Stimulated activated CD4-positive, alpha-beta T cell treated with anti-CD3 and anti-CD28 coated beads, Interleukin-12 subunit alpha, Interleukin-12 subunit beta, amount 100 ng/mL, for 24 hours (primary cell): ENCODE measurements around the gene PTPRT.

Source experiments
- DNase-seq, 2 experiments: peaks; one replicate each; pipeline ENCODE4 v3.0.0-alpha.2; 2020; ENCODE audit warnings: low read depth in 2 of 2

Gene PTPRT

DNA sequence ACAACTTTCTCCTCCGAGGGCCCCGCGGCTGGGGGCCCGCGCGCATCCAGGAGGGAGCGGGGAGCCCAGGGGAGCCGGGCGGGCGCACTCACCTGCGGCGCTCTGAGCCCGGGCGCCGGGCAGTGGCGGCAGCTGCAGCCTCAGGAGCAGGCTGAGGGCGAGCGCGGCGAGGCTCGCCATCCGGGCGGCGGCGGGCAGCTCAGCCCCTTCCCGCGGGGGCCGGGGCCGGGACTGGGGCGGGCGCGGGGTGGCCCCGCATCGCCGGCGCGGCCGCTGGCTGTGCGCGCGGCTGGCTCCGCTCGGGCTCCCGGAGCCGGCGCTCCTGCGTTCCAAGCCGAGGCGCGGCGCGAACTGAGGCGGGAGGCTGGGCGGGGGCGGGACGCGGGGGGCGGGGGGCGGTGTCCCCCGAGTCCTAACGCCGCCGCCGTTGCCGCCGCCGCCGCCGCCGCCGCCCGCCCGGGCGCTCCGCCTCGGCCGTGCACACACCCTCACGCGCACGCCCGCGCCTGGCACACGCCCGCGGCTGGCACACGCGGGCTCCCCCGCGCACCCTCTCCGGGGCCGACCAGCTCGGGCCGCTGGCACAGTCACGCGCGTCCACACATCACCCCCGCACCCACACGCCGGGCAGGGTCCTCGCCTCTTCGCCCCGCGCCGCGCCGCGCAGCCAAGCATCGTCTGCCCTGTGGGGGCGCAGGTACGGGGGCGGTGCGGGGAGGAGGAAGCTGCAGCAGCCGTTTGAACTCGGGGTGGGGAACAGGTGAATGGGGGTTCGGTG, at the start of gene PTPRT:
Gene PTPRT (minus strand): TSS at position 353 of the 778 bp plus-strand sequence. CDS start 173 bp downstream, at position 180.
- DNase-seq = no peak

GRCh38 chr20:43238833-43239232, 49.1 kb upstream of the PTPRT start:
- DNase-seq = no peak

DNA sequence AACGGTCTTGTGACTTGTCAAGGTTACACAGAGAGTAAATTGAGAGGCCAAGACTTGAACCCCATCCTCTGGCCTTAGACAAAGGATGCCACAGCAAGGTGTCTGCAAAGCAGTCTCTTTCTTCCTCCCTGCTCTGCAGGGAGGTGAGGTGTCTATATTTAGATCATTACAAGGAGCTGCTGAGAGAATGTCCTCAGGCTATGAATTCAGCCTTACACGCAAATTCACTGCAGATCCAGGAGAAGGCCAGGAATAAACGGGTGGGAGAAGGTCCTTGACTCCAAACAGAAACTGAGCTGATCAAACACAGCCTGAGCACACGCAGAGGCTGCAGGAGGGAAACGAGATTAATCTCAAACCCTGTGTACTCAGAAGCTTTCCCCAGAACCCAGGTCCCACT, 48.6 kb upstream of the PTPRT start:
- no peak for DNase-seq

DNA sequence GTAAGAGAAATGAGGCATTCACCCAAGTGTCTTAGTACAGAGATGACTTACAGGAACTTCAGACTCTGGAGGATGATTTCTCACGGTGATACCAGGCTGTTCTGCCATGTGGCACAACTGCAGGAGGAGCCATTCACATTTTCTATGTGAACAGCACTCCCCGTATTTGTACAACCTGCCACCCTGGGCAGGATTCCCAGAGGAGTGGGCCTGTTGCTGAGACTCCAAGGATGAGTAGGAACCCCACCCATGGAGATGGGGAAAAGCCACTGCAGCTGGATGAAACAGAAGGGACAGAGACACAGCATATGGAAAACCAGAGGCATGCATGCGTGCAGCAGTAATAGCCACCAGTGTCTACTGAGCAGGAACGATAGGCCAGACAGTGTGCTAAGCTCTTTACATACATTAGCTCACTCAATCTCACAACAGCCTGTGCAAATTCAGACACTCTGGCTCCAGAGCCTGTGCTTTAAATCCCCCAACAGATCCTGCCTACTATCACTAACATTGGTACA, 48.0 kb upstream of the PTPRT start:
- DNase-seq = no peak

DNA sequence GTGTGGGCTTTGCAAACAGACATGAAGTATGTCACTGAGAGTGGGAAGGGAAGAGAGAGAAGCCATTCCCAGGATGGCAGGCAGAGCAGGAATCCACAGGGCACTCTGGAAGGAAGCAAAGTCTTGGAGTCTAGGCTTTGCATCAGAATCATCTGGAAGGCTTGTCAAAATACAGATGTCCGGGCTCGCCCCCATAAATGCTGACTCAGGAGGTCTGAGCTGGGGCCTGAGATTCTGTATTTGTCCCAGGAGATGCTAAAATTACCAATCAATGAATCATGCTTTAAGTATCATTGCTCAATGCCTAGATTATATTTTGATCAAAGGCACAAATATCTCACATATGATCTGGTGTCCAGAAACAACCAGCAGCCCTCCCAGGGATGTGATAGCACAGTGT, 46.3 kb upstream of the PTPRT start:
- no peak for DNase-seq

GRCh38 chr20:43231829-43232228, 42.1 kb upstream of the PTPRT start:
- no peak for DNase-seq

DNA sequence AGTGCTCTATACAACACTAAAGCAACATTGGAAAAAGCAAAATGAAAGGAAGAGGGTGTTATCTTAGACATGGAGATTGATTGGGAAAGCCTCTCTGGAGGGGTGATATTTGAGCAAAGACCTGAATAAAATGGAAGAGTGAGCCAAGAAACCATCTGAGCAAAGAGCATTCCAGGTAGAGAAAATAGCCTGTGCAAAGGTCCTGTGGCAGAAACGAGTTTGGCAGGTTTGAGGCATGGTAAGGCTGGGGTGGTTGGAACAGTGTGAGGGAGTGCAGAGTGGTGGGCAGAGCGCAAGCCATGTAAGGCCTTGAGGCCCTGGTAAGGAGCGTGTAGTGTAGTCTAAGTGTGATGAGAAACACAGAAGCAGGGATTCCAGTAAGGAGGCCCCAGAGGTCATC, 40.0 kb upstream of the PTPRT start:
- DNase-seq = no peak

DNA sequence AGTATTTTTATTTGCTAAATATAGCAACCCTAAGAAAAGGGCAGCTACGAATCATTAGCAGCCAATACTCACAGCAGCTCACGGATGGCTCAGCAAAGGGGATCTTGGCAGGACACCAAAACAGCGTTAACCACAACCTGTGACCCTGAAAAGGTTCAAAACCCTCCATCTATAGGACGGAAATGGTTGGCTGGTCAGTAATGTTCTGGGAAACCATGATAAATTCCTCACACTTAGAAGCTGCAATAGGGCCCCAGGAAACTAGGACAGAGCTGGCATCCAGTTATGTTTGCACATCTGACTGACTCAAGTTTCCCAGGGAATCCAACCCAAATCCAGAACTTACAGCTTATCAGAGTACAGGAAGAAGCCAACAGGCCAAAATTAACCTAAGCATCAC, 30.9 kb upstream of the PTPRT start:
- no peak for DNase-seq

DNA sequence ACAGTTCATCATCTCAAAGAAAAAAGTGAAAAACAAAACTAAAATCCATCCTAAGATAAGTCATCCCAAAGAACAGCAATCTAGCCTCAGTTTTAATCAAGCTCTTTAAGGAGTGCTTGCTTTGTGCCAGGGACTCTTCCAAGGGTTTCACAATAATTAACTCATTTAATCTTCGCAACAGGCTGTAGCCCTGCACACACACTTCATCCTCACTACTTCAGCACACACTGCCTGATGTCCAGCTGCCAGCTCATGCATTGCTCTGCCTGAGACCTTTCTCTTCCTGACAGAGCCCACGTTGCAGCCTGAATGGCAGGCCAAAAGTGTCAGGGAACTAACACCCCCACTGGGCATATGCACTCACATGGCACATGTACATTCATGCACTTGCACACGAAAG, 21.2 kb upstream of the PTPRT start:
- no peak for DNase-seq

DNA sequence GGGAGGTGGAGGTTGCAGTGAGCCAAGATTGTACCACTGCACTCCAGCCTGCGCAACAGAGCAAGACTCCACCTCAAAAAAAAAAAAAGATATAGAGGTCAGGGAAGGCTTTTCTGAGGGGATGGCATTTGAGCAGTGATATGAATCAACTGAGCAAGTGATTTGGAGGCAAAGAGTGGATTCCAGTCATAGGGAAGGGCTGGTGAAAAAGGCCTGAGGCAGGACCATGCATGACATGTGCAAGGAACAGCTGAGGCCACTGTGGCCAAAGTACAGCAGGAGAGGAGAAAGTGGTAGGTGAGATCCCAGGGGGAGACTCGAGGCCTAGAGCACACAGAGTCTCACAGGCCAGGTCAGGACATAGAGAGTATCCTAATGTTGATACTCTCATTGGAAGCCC, 20.1 kb upstream of the PTPRT start:
- no peak for DNase-seq

DNA sequence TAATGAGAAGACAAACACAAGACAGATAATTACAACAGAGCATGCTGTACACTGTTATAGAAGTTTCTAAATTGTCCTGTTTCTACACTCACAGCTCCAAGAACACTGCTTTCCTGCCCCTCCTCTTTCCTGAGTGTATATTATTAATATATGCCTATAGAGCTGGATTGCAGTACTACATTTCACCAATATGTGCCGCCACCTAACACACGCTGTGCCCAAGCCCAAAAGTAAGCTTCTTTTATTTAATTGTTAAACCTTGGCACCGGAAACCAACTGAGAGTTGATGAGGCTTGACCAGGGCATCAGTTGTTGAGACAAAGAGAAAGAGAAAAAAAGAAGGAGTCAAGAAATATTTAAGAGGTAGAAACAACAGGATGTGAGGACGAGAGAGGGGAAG, 16.0 kb upstream of the PTPRT start:
- no peak for DNase-seq

DNA sequence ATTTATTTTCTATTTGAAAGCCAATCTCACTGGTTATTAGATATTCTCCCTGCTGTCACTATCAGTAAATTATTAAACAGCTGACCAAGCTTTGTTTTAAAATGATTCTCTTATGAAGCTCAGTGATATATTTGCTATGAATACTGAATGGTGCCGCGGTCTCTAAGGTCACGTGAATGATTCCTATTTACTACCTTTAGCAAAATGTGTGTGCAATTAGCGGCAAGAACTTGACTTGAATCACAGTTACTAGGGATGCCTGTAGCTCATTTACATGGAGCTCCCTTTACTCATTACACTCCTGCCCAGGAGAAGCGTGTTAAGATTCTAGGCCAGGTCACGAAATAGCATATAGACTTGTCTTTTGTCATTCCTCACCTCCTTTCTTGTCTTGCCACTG, 12.4 kb upstream of the PTPRT start:
- DNase-seq = no peak

GRCh38 chr20:43198607-43199006, 8.9 kb upstream of the PTPRT start:
- no peak for DNase-seq

DNA sequence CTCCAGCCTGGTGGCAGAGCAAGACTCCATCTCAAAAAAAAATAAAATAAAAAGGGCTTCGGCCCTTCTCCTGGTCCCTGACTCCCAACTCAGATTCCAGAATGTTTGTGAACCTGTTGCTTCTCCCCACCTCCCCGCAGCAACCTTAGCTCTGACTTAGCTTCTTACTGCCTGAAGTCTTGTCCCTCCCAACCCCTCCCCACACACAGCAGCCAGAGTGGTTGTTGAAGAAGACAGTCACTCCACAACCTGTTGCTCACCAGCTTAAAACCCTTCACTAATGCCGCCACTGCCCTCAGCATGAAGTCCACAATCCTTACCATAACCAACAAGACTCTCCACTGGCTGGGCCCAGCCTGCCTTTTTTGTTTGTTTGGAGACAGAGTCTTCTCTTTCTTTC, 6.5 kb upstream of the PTPRT start:
- DNase-seq = no peak

- no peak for DNase-seq
Observed at GRCh38 chr20:43194137-43194536, 4.4 kb upstream of the PTPRT start.

GRCh38 chr20:43193443-43193842, 3.7 kb upstream of the PTPRT start:
- DNase-seq = no peak

- DNase-seq = no peak
Observed at GRCh38 chr20:43191946-43192863, 2.5 kb upstream of the PTPRT start.

DNA sequence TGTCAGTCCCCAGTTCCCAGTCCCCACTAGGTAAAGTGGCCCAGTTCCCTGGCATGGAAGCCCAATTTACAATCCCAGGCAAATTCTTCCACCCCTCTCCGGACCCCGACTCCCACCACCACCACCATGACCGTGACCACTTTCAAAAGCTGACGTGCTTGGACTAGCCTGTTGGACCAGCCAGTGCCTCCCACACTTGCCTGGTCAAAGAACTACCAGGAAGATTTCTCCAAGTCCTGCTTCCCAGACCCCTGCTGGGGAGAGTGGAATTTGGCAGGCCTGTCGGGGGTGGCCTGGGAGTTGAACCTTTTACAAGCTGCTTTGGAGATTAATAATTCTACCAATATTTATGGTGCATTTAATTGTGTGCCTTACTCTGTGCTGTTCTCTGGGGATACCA, 1.4 kb upstream of the PTPRT start:
- DNase-seq = no peak

GRCh38 chr20:43190332-43190953, 737 bp upstream of the PTPRT start:
- no peak for DNase-seq

- no peak for DNase-seq
Observed at GRCh38 chr20:43188861-43189553, 699 bp downstream of the PTPRT start.

- no peak for DNase-seq
Observed at GRCh38 chr20:43188234-43188653, 1.5 kb downstream of the PTPRT start.
